ENCODE data around the gene CADPS2. TPM values are rescaled to one million over a fixed set of nuclear protein-coding genes. Genes with fewer than 3 reads are reported as not detected.

The CADPS2 gene
- total and polyA plus RNA-seq, 12 donors = 14.6 to 103 (median 39.4) TPM

DNA sequence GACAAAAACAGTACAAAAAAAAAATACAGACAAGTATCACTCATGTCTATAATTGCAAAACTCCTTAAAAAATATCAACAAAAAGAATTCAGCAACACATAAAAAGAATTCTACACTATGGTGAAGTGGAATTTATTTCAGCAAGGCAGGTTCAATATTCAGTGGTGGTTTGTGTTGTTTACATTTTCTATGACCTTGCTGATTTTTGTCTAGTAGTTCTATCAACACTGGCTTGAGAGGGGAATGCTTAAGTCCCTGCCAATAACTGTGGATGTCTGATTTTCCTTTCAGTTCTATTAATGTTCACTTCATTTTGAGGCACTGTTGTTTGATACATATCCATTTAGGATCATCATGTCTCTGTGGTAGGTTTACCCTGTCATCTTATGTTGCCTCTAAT, 58.5 kb downstream of the CADPS2 start:
- Histone ChIP-seq H3K36me3 (replicated peaks in 1 of 2) (no peaks in the 10 kb centered on the region), H3K4me3 (no peak overlapping the region), H3K9me3 (replicated peaks in 1 of 3) (peaks cover 0 to 12% (median 0%) of the 10 kb centered on the region in 3 donors), H3K4me1 (replicated peaks in 1 of 2) (peaks cover 0 to 13% of the 10 kb centered on the region in 2 donors), H3K27me3 (no peaks in the 10 kb centered on the region), H3K27ac (no peak overlapping the region)
- no peak for DNase-seq
- TF ChIP-seq POLR2A (IDR thresholded peaks at IDR 0.05) = no peak
- TF ChIP-seq, protein P1, sequence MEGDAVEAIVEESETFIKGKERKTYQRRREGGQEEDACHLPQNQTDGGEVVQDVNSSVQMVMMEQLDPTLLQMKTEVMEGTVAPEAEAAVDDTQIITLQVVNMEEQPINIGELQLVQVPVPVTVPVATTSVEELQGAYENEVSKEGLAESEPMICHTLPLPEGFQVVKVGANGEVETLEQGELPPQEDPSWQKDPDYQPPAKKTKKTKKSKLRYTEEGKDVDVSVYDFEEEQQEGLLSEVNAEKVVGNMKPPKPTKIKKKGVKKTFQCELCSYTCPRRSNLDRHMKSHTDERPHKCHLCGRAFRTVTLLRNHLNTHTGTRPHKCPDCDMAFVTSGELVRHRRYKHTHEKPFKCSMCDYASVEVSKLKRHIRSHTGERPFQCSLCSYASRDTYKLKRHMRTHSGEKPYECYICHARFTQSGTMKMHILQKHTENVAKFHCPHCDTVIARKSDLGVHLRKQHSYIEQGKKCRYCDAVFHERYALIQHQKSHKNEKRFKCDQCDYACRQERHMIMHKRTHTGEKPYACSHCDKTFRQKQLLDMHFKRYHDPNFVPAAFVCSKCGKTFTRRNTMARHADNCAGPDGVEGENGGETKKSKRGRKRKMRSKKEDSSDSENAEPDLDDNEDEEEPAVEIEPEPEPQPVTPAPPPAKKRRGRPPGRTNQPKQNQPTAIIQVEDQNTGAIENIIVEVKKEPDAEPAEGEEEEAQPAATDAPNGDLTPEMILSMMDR (IDR thresholded peaks at IDR 0.05) = no peak
- intact Hi-C loops (cut with DNase I) = no loop called here

DNA sequence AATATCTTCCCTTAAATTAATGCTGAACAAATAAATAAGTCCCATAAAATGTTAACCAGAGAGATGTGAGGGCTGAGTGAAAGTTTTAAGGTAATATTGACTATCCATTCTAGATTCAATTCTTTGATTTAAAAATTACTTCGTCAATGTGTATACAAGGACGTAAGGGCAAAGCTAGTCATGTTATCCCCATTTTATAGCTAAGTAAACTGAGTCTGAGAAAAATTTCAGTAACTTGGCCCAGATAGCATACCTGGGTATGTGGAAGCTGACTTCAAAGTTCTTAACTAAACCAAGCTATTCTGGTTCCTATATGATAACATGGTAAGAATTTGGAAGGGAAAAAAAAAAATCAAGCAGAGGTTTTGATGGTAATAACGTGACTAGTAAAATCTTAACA, 72.4 kb downstream of the CADPS2 start:
- Histone ChIP-seq H3K36me3 (replicated peaks in 1 of 2) (no peaks in the 10 kb centered on the region), H3K27ac (no peak overlapping the region), H3K4me3 (no peak overlapping the region), H3K27me3 (no peaks in the 10 kb centered on the region), H3K9me3 (replicated peaks in 1 of 3) (no peaks in the 10 kb centered on the region), H3K4me1 (replicated peaks in 1 of 2) (no peaks in the 10 kb centered on the region)
- intact Hi-C loops (cut with DNase I) = no loop called here
- no peak for DNase-seq
- TF ChIP-seq POLR2A (IDR thresholded peaks at IDR 0.05) = no peak
- TF ChIP-seq, protein P1 (IDR thresholded peaks at IDR 0.05) = no peak
- 92 to 96% (median 95%) methylated on average over 3 of the region's 3 CpGs for WGBS, 4 donors

DNA sequence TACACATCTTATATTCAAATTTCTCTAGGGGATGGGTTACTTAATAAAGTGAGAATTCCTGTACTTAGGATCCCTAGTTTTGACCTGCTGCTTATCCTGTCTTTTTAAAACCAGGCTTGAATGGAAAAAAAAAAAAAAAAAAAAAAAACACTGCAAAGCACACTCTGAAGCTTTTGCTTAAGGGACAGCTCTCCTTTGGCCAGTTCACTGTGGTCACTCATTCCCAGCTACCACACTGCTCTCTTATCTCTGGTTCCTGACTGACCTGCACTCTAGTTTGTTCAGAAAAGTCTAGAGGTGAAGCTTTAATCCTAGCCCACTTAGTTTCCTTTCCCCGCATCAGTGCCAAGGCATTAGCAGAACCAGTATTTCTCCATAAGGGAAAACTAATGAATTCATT, 82.4 kb downstream of the CADPS2 start:
- H3K36me3 ChIP-seq (replicated peaks in 1 of 2) = no peaks in the 10 kb centered on the region
- no peaks in the 10 kb centered on the region for H3K9me3 ChIP-seq (replicated peaks in 1 of 3)
- WGBS, 4 donors = 95 to 100% (median 100%) methylated on average over 1 of the region's 1 CpG
- DNase-seq = no peak
- no peak overlapping the region for H3K27ac ChIP-seq
- intact Hi-C loops (cut with DNase I) = no loop called here
- no peaks in the 10 kb centered on the region for H3K27me3 ChIP-seq
- TF ChIP-seq POLR2A (IDR thresholded peaks at IDR 0.05) = no peak
- TF ChIP-seq, protein P1 (IDR thresholded peaks at IDR 0.05) = no peak
- no peak overlapping the region for H3K4me3 ChIP-seq
- H3K4me1 ChIP-seq (replicated peaks in 1 of 2) = peaks cover 6 to 21% of the 10 kb centered on the region in 2 donors

DNA sequence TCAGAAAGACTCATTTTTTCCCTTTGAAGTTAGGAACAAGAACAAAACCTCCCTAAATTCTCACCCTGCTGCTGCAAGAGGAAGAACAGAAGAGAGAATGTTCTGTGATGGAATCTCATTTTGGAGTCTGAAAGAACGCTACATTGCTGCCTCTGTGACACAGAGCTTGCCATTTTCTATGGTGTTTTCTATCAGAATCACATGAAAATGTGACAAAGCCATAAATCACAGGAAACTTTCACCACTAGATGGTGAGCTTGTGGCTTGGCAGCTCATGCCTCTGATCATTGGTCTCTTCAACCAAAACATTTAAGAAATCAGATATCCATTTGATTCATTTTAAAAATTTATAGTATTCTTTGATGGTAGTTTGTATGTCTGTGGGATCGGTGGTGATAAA, 82.9 kb downstream of the CADPS2 start:
- intact Hi-C loops (cut with DNase I) = no loop called here
- H3K9me3 ChIP-seq (replicated peaks in 1 of 3) = no peaks in the 10 kb centered on the region
- H3K4me1 ChIP-seq (replicated peaks in 1 of 2) = peaks cover 6 to 21% of the 10 kb centered on the region in 2 donors
- peak overlapping the region in 1 of 5 donors; percentile 24 for H3K27ac ChIP-seq
- 24 to 38% (median 29%) methylated on average over 2 of the region's 2 CpGs for WGBS, 4 donors
- peak in 3 of 7 donors; percentile 9 to 57 (median 29) for DNase-seq
- H3K4me3 ChIP-seq = no peak overlapping the region
- no peaks in the 10 kb centered on the region for H3K27me3 ChIP-seq
- H3K36me3 ChIP-seq (replicated peaks in 1 of 2) = no peaks in the 10 kb centered on the region
- TF ChIP-seq, protein P1 (IDR thresholded peaks at IDR 0.05) = peak; percentile 24 to 54 (median 45)
- no peak for TF ChIP-seq POLR2A (IDR thresholded peaks at IDR 0.05)
